NCI-H82 treated with DMSO at 0.1 percent for 48 hours (cell line): Measurements from ENCODE around the gene PAX2.

Experiments used
- DNase-seq: peaks from one replicate; lab custom pipeline; 2025; ENCODE audit not compliant: unreplicated experiment; lab: John Stamatoyannopoulos, UW

PAX2 gene

DNA sequence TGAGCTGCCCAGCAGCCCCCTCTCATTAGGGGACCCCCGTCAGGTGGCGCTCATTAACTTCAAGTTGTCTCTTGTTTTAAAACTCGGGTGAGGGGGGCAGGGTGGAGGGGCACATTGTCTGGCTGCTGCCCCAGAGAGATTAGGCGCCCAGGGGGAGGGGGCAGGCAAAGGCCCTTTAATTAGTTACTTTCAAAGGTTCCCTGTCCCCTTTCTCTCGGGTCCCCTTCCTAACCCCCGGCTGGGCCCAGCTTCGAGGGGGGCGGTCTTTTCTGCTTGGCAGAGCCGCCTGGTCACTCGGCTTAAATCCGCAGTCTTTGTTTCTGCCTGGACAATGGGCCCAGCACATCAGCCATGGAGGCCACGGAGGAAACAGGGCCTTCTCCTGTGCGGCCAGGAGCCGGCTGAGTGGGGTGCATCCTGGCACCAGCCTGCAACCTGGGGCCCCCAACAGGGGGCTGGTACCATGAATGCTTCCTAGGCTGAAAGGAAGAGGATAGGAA, 128.5 kb downstream of the PAX2 start:
- no peak for DNase-seq

DNA sequence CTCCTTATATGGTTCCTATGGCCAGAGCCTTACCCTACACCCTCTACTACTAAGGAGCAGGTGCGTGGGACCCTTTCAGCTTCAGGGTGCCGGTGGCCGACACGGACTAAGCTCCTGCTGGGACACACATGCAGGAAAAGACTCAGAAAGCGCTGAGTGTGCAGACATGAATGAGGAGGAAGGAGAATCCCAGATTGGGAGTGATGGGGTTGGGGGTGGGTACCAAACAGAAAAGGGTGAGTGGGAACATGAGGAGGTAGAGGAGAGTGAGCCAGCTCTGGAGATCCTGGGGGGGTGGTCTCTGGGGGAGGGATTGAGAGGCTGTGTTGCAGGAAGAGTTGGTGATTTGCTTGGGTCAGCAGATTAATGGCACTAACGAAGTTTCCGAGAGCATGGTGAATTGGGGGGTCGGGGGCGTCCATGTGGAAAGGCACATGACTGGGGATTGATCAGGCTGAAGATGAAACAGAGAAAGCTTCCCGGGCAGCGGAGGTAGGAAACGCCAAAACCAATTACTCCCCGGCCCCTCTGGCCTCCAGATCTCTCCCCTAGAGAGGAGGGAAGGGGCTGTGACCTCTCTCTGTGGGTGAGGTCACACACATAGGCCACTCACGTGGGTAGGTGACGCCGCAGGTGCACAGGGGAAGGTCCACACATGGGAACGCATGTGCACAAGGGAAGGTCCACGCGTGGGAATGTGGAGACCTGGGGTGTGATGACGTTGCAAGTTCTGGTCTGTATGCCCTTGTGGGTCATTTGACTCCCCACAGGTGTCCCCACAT, 129.5 kb downstream of the PAX2 start:
- no peak for DNase-seq

DNA sequence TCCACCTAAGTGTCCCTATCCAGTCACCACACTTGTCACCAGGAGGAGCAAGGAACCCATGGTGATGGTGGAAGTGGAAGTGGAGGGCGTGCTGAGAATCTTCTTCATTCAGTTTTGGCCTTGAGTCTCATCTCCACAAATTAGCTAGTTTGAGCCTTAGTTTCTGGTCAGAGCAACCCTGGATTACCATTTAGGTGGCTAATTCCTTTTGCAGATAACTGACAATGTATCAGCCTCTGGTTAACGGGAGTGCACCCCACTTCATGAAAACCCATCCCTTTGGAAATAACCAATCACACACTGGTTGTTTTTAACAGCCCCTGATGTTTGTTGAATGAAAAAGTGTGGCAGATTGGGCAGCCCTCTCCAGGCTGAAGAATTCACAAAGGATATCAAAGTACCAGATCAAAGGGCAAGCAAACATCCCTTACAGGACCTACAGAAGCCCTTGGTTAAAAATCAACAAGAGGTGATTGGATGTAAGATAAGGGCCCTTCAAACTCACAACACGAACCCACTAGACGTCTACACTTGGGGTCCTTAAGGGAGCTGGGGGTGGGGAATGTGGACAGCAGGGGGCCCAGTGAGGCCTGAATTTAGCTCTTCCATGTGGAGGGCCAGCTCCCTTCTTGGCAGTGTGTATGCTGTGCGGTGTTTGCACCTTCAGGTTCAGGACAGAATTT, 130.2 kb downstream of the PAX2 start:
- DNase-seq = no peak

DNA sequence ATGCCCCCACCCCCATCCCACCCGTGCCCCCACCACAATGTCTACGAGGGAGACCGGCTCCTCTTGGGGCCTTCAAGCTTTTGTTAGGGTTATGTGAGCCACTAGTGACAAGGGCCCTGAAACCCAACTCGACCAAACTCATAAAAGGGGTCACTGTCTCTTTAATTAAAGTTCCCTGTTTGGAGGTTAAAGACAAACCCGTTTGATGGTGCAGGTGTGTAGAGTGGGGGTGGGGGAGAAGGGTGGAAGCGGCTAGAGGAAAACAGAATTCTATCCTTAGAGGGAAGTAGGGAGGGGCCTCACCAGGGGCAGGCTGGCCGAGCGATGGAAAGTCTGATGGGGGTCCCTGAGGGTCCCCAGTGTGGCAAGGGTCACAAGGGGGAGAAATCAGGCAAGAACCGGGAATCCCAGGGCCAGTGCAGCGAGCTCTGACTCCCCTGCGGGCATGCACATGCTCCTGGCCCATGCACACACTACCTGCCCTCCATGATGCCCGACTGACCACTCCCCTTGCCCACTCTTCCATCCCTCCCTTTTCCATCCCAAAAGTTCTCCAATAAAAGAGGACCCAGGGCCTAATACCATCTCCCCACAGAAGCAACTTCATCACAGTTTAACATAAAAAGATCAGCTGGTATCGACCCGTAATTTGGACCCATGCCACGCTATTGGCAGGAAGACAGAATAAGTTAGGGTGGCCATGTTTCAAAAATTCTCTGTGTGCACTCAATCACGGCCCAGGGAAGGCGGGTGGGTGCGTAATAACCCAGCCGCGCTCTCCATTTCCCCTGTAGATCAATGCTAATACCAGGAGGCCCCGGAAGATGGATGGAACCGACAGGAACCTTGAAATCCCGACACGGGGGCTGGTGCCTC, 131.4 kb downstream of the PAX2 start:
- no peak for DNase-seq

DNA sequence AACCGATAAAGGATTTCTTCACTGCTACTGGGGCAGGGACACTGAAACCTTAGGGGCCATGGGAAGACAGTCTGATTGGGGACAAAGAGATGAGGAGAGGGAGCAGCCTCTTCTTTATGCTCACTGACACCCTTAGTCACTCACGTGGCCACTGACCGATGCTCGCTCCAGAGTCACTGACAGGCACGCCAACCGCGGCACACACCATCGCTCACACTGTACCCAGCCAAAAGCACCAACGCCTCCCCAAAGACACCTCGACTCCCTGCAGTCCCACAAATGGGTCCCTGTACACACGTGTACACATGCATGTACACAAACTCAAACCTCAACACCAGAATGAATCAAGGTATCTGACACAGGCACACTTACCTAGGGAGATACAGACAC, 132.1 kb downstream of the PAX2 start:
- no peak for DNase-seq

DNA sequence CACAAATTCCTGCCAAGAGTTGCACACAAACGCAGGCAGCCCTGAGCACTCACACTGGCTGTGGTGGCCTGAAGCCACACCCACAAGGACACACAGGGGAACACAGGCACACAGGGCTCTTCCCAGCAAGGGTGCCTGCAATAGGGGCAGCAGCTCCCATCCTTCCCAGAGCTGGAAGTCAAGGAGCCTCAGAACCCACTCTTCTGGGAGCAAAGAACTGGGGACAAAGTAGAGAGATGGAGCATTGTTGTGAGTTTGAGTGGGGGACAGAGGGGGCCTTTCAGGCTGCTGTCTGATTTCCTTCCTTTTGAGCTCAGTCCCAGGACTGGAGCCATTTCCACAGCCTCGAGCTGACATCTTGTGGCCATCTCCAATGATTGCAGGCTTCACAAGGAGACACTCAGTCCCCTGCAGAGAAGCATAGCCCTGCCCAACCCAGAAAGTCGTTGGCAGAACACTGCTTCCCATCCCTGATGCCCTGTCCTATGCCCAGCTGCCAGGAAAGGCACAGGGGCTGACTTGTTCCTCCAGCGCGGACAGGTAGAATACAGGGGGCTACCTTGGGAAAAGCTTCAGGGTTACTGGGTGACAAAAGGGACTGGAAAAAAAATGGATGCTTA, 133.0 kb downstream of the PAX2 start:
- DNase-seq = peak; percentile 18
